Head of caudate nucleus (tissue), 42 donors: Measurements from ENCODE around the gene LTF.
"Not testable (repeated sequence)": the region's sequence is repeated elsewhere in the genome, so short reads cannot be mapped to it uniquely, and the experiment has no call there.

ENCODE experiments used
- DNase-seq, 42 donors: peaks; one replicate each; pipeline versions ENCODE4 v3.0.0 to v3.0.0-alpha.2; 2020 to 2021; ENCODE audit warnings: mixed read lengths in 7 of 42
- intact Hi-C: fragments of 100-400 bp; cut with DNase I; formaldehyde crosslinking; loops from one replicate; pipeline ENCODE4 v1.15.0; 2022

LTF gene

GRCh38 chr3:46454606-46455005, 10.1 kb downstream of the LTF start:
- peak in 1 of 42 donors; percentile 1 for DNase-seq
- intact Hi-C loops = no loop called here

- intact Hi-C loops = no loop called here
- peak in 1 of 42 donors; percentile 3 for DNase-seq
These were observed 10.5 kb downstream of the LTF start for GRCh38 chr3:46454209-46454595.

GRCh38 chr3:46453526-46454208, 11.0 kb downstream of the LTF start:
- peak in 1 of 42 donors; percentile 20 for DNase-seq
- intact Hi-C loops = no loop called here

- intact Hi-C loops = no loop called here
- DNase-seq = peak in 6 of 42 donors; percentile 3 to 49 (median 20)
These were observed 14.8 kb downstream of the LTF start for GRCh38 chr3:46449755-46450552.

- intact Hi-C loops = no loop called here
- DNase-seq = no peak
These were observed 16.0 kb downstream of the LTF start for GRCh38 chr3:46448721-46449120.

- DNase-seq = no peak
- intact Hi-C loops = no loop called here
These were observed 17.3 kb downstream of the LTF start for GRCh38 chr3:46447228-46447985.

- intact Hi-C loops = no loop called here
- DNase-seq = peak in 14 of 42 donors; percentile 15 to 86 (median 47)
These were observed 21.9 kb downstream of the LTF start for GRCh38 chr3:46442576-46443530.

- no peak for DNase-seq
- intact Hi-C loops = no loop called here
These were observed 24.0 kb downstream of the LTF start for GRCh38 chr3:46440531-46441294.

- peak in 3 of 42 donors; percentile 6 to 39 (median 25) for DNase-seq
These were observed 25.9 kb downstream of the LTF start for GRCh38 chr3:46438831-46439230.

GRCh38 chr3:46435081-46435726, 29.5 kb downstream of the LTF start:
- intact Hi-C loops = no loop called here

More at GRCh38 chr3:46438831-46439230, 25.9 kb downstream of the LTF start:
- intact Hi-C loops = no loop called here

GRCh38 chr3:46433841-46434240, 30.9 kb downstream of the LTF start:
- intact Hi-C loops = no loop called here
- no peak for DNase-seq

More at GRCh38 chr3:46435081-46435726, 29.5 kb downstream of the LTF start:
- no peak for DNase-seq

GRCh38 chr3:46433118-46433517, 31.6 kb downstream of the LTF start:
- intact Hi-C loops, DNase-seq: not testable (repeated sequence)

GRCh38 chr3:46431905-46432304, 32.8 kb downstream of the LTF start:
- intact Hi-C loops, DNase-seq: not testable (repeated sequence)

GRCh38 chr3:46430879-46431278, 33.8 kb downstream of the LTF start:
- intact Hi-C loops, DNase-seq: not testable (repeated sequence)

- no peak for DNase-seq
- intact Hi-C loops = no loop called here
These were observed 35.0 kb downstream of the LTF start for GRCh38 chr3:46429671-46430070.

GRCh38 chr3:46429250-46429649, 35.5 kb downstream of the LTF start:
- DNase-seq = no peak
- intact Hi-C loops = no loop called here
